DOHH2 (cell line): Measurements from ENCODE around the gene RNF11.

Experiments
- H3F3A ChIP-seq: fragments of 200-600 bp; sonication (generic), shearing (Covaris generic); 2 replicates; pipeline ENCODE4 v1.6.0; 2016; ENCODE audit warnings: antibody characterized with exemption, mild to moderate bottlenecking; ENCODE audit not compliant: control insufficient read depth, insufficient read depth
- H3K27ac ChIP-seq: fragments of 200-600 bp; sonication (generic); 2 replicates; pipeline ENCODE4 v1.5.1; 2014; ENCODE audit warnings: low read depth, mild to moderate bottlenecking, low read length, moderate library complexity
- H3K27me3 ChIP-seq: fragments of 200-600 bp; sonication (generic); 2 replicates; pipeline ENCODE4 v1.6.1; 2014; ENCODE audit warnings: mild to moderate bottlenecking, low read length, mixed read lengths; ENCODE audit not compliant: control insufficient read depth
- H3K36me3 ChIP-seq: fragments of 200-600 bp; sonication (generic); 2 replicates; pipeline ENCODE4 v1.6.1; 2014; ENCODE audit warnings: mild to moderate bottlenecking, low read length, moderate library complexity, mixed read lengths; ENCODE audit not compliant: control insufficient read depth
- H3K4me1 ChIP-seq: fragments of 200-600 bp; sonication (generic); 2 replicates; pipeline ENCODE4 v1.6.1; 2014; ENCODE audit warnings: mild to moderate bottlenecking, low read length, mixed read lengths; ENCODE audit not compliant: control insufficient read depth
- H3K4me2 ChIP-seq: fragments of 200-600 bp; sonication (generic); 2 replicates; pipeline ENCODE4 v1.6.0; 2014; ENCODE audit warnings: mild to moderate bottlenecking, low read length, moderate library complexity
- H3K4me3 ChIP-seq: fragments of 200-600 bp; sonication (generic); 2 replicates; pipeline ENCODE4 v1.5.1; 2014; ENCODE audit warnings: mild to moderate bottlenecking, low read length, mixed read lengths
- H3K79me2 ChIP-seq: fragments of 200-600 bp; sonication (generic); 2 replicates; pipeline ENCODE4 v1.6.1; 2014; ENCODE audit warnings: mild to moderate bottlenecking, low read length, mixed read lengths; ENCODE audit not compliant: control insufficient read depth
- H3K9me2 ChIP-seq: fragments of 200-600 bp; sonication (generic); replicated peaks from 2 replicates; pipeline ENCODE4 v1.6.1; 2014; ENCODE audit warnings: mild to moderate bottlenecking, low read length, mixed read lengths; ENCODE audit not compliant: control insufficient read depth
- H3K9me3 ChIP-seq: fragments of 200-600 bp; sonication (generic); 2 replicates; pipeline ENCODE4 v1.6.1; 2014; ENCODE audit warnings: antibody characterized with exemption, low read length, mixed read lengths; ENCODE audit not compliant: control insufficient read depth, insufficient read depth
- H4K20me1 ChIP-seq: fragments of 200-600 bp; sonication (generic); 2 replicates; pipeline ENCODE4 v1.6.0; 2014; ENCODE audit warnings: low read depth, mild to moderate bottlenecking, antibody characterized with exemption, low read length, moderate library complexity; ENCODE audit not compliant: control insufficient read depth, insufficient read depth
- CTCF ChIP-seq: fragments of 200-600 bp; sonication (generic); IDR thresholded peaks from one replicate; pipeline ENCODE4 v1.5.1; 2014; ENCODE audit warnings: antibody characterized with exemption, mild to moderate bottlenecking, low read depth, low read length; ENCODE audit not compliant: poor library complexity, severe bottlenecking
- EZH2phosphoT487 ChIP-seq: fragments of 200-600 bp; sonication (generic); IDR thresholded peaks from 2 replicates; pipeline ENCODE4 v1.6.1; 2017; ENCODE audit warnings: borderline replicate concordance, mild to moderate bottlenecking, antibody characterized with exemption, low read length, moderate library complexity, mixed read lengths

Gene RNF11

DNA sequence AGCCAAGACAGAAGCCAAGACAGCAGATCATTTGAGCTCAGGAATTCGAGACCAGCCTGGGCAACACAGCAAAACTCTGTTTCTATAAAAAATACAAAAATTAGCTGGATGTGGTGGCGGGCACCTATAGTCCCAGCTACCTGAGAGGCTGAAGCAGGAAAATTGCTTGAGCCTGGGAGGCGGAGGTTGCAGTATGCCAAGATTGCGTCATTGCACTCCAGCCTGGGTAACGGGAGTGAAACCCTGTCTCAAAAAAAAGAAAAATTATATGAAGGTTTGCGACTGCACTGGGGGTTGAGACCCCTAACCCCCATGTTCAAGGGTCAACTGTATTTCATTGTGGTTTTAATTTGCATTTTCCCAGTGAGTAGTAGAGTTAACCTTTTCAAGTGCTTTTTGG lies 16.3 kb downstream of the RNF11 start:
- H3F3A ChIP-seq: no peaks in the 10 kb centered on the region
- no peaks in the 10 kb centered on the region for H3K27me3 ChIP-seq
- H3K9me3 ChIP-seq: no peaks in the 10 kb centered on the region
- no peak overlapping the region for H3K4me3 ChIP-seq
- H4K20me1 ChIP-seq: no peaks in the 10 kb centered on the region
- no peak overlapping the region for H3K27ac ChIP-seq
- no peaks in the 10 kb centered on the region for H3K9me2 ChIP-seq
- H3K79me2 ChIP-seq: no peaks in the 10 kb centered on the region
- no peaks in the 10 kb centered on the region for H3K36me3 ChIP-seq
- TF ChIP-seq CTCF: no peak
- TF ChIP-seq EZH2phosphoT487: no peak
- no peak overlapping the region for H3K4me2 ChIP-seq
- no peaks in the 10 kb centered on the region for H3K4me1 ChIP-seq

DNA sequence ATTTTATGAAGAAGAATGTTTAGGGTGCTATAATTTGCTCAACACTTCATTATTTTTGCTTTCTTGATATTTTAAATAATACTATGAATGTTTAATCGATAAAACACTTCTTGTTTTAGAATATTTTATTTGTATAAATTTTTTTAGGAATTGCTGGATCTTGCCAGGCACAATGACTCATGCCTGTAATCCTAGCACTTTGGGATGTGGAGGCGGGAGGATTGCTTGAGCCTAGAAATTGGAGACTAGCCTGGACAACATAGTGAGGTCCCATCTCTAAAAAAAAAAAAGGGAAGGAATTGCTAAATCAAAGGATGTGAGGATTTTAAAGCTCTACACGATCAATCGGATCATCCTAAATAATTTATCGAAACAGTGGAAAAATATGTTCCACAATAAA lies 17.6 kb downstream of the RNF11 start:
- H3K27me3 ChIP-seq: no peaks in the 10 kb centered on the region; the same call in 1 of the 2 replicates
- H4K20me1 ChIP-seq: no peaks in the 10 kb centered on the region
- no peaks in the 10 kb centered on the region for H3K79me2 ChIP-seq
- H3K4me3 ChIP-seq: no peak overlapping the region
- no peaks in the 10 kb centered on the region for H3K36me3 ChIP-seq
- no peak overlapping the region for H3K4me2 ChIP-seq
- H3F3A ChIP-seq: no peaks in the 10 kb centered on the region
- no peaks in the 10 kb centered on the region for H3K9me2 ChIP-seq
- H3K4me1 ChIP-seq: no peaks in the 10 kb centered on the region
- no peak for TF ChIP-seq CTCF
- no peak overlapping the region for H3K27ac ChIP-seq
- no peaks in the 10 kb centered on the region for H3K9me3 ChIP-seq

GRCh38 chr1:51255331-51255730 lies 19.3 kb downstream of the RNF11 start:
- H3K4me1 ChIP-seq: no peaks in the 10 kb centered on the region
- peaks cover 12% of the 10 kb centered on the region for H3K27me3 ChIP-seq
- no peaks in the 10 kb centered on the region for H3K36me3 ChIP-seq
- no peak overlapping the region for H3K4me3 ChIP-seq
- H3K4me2 ChIP-seq: no peak overlapping the region
- H3K9me3 ChIP-seq: no peaks in the 10 kb centered on the region
- no peak for TF ChIP-seq CTCF
- no peak for TF ChIP-seq EZH2phosphoT487
- H3F3A ChIP-seq: no peaks in the 10 kb centered on the region
- no peaks in the 10 kb centered on the region for H3K9me2 ChIP-seq
- no peaks in the 10 kb centered on the region for H4K20me1 ChIP-seq
- H3K27ac ChIP-seq: no peak overlapping the region
- no peaks in the 10 kb centered on the region for H3K79me2 ChIP-seq
